Vagina (tissue), 2 donors: ENCODE measurements around the gene AFAP1L1.

ENCODE experiments used
- CTCF ChIP-seq, 3 experiments: fragments of 450-650 bp in 2 of 3; fragments of 200-600 bp in 1 of 3; sonication (generic) in 1 of 3; IDR thresholded peaks; one replicate each; pipeline ENCODE4 v1.5.1; 2017 to 2019; ENCODE audit warnings: antibody characterized with exemption in 3 of 3, mild to moderate bottlenecking in 2 of 3, moderate library complexity in 2 of 3
- POLR2A ChIP-seq, 2 donors: fragments of 450-650 bp; IDR thresholded peaks; one replicate each; pipeline ENCODE4 v1.6.1; 2017; ENCODE audit warnings: antibody characterized with exemption in 2 of 2, mild to moderate bottlenecking in 2 of 2, moderate library complexity in 2 of 2

GRCh38 chr5:149363358-149363757, 91.7 kb downstream of the AFAP1L1 start:
- TF ChIP-seq POLR2A (IDR thresholded peaks at IDR 0.05): no peak
- no peak for TF ChIP-seq CTCF (IDR thresholded peaks at IDR 0.05)
